HepG2 (cell line): Measurements from ENCODE around the gene CDC6. TPM values are rescaled to one million over a fixed set of nuclear protein-coding genes. Genes with fewer than 3 reads are reported as not detected.

Source experiments
- CREM ChIP-seq, 2 experiments: sonication (generic) in 1 of 2; formaldehyde crosslinking in 1 of 2; IDR thresholded peaks; 2 replicates each; pipeline versions ENCODE4 v1.4.0 to v1.6.1; 2016 to 2020; ENCODE audit warnings: antibody characterized with exemption in 1 of 2, mild to moderate bottlenecking in 1 of 2, missing genetic modification reagents in 1 of 2
- ELF3 ChIP-seq: IDR thresholded peaks from 2 replicates; pipeline ENCODE4 v1.6.1; 2016; ENCODE audit warnings: missing genetic modification reagents, missing compliant biosample characterization
- ETV5 ChIP-seq: IDR thresholded peaks from 2 replicates; pipeline ENCODE4 v1.6.1; 2018; ENCODE audit warnings: missing biosample characterization, missing genetic modification reagents, inconsistent platforms, borderline replicate concordance
- MAF1 ChIP-seq: sonication (generic); formaldehyde crosslinking; IDR thresholded peaks from 2 replicates; pipeline ENCODE4 v1.5.0; 2020; ENCODE audit warnings: missing genetic modification reagents, borderline replicate concordance
- MED8 ChIP-seq: sonication (generic); formaldehyde crosslinking; IDR thresholded peaks from 2 replicates; pipeline ENCODE4 v1.8.1; 2023; ENCODE audit warnings: mild to moderate bottlenecking, missing genetic modification reagents; ENCODE audit not compliant: insufficient replicate concordance
- MEIS2 ChIP-seq: sonication (generic); formaldehyde crosslinking; IDR thresholded peaks from 2 replicates; pipeline ENCODE4 v1.9.0; 2021; ENCODE audit warnings: mild to moderate bottlenecking, missing genetic modification reagents
- NBN ChIP-seq: fragments of 450-650 bp; conservative IDR thresholded peaks from 2 replicates; pipeline ENCODE4 v1.6.1; 2017
- NFE2 ChIP-seq: sonication (generic); formaldehyde crosslinking; IDR thresholded peaks from 2 replicates; pipeline ENCODE4 v1.4.0; 2020; ENCODE audit warnings: missing genetic modification reagents
- NR2C2 ChIP-seq: sonication (generic); formaldehyde crosslinking; IDR thresholded peaks from 2 replicates; pipeline ENCODE4 v1.4.0; 2020; ENCODE audit warnings: missing genetic modification reagents, mild to moderate bottlenecking, moderate library complexity, borderline replicate concordance
- RORA ChIP-seq: sonication (generic); formaldehyde crosslinking; IDR thresholded peaks from 2 replicates; pipeline ENCODE4 v1.5.0; 2020; ENCODE audit warnings: mild to moderate bottlenecking, missing genetic modification reagents, moderate library complexity
- SMC3 ChIP-seq: IDR thresholded peaks from 2 replicates; pipeline ENCODE4 v1.6.1; 2011; ENCODE audit warnings: low read length, improper control_type of control experiment
- ZBTB7A ChIP-seq: sonication (generic); formaldehyde crosslinking; IDR thresholded peaks from 2 replicates; pipeline ENCODE4 v1.8.0; 2022; ENCODE audit warnings: mild to moderate bottlenecking, missing genetic modification reagents
- ZNF124 ChIP-seq: sonication (generic); formaldehyde crosslinking; IDR thresholded peaks from 2 replicates; pipeline ENCODE4 v1.4.0; 2020; ENCODE audit warnings: missing genetic modification reagents
- ZNF496 ChIP-seq: sonication (generic); formaldehyde crosslinking; IDR thresholded peaks from 2 replicates; pipeline ENCODE4 v1.8.1; 2023; ENCODE audit warnings: mild to moderate bottlenecking, moderate library complexity, missing genetic modification reagents; ENCODE audit not compliant: insufficient replicate concordance
- ZNF614 ChIP-seq: IDR thresholded peaks from 2 replicates; pipeline ENCODE4 v1.6.1; 2018; ENCODE audit warnings: missing biosample characterization, missing genetic modification reagents, inconsistent platforms, borderline replicate concordance
- ZNF782 ChIP-seq: sonication (generic); formaldehyde crosslinking; IDR thresholded peaks from 2 replicates; pipeline ENCODE4 v1.4.0; 2020; ENCODE audit warnings: missing genetic modification reagents, mild to moderate bottlenecking, borderline replicate concordance
- polyA plus RNA-seq, 8 experiments: library from polyadenylated mRNA; depleted of rRNA in 3 of 8; stranded (reverse) in 7 of 8; unstranded in 1 of 8; fragments of >200 nt; fragmentation: Illumina TruSeq in 4 of 8; extraction: Trizol in 4 of 8; gene quantifications; 2 replicates each; pipeline versions ENCODE4 v1.2.1 to v1.2.3, GENCODE V29; 2011 to 2016; ENCODE audit warnings: low read depth in 4 of 8, missing spikeins in 1 of 8, mixed read lengths in 1 of 8; ENCODE audit not compliant: insufficient read depth in 1 of 8
- total RNA-seq, 5 experiments: library from RNA; depleted of rRNA; stranded (reverse); fragments of >200 nt; fragmentation: Illumina TruSeq; extraction: Trizol; gene quantifications; 2 replicates each; pipeline ENCODE4 v1.2.3, GENCODE V29; 2016; ENCODE audit warnings: low read depth in 1 of 5
- TF ChIP-seq, protein P1 (sequence below): sonication (generic); formaldehyde crosslinking; IDR thresholded peaks from 2 replicates; pipeline ENCODE4 v1.4.0; 2020; ENCODE audit warnings: missing genetic modification reagents, low read depth, mild to moderate bottlenecking, borderline replicate concordance
- TF ChIP-seq, protein P2 (sequence below): sonication (generic); formaldehyde crosslinking; IDR thresholded peaks from 2 replicates; pipeline ENCODE4 v1.4.0; 2020; ENCODE audit warnings: mild to moderate bottlenecking, missing genetic modification reagents
- TF ChIP-seq, protein P3 (sequence below): sonication (generic); formaldehyde crosslinking; IDR thresholded peaks from 2 replicates; pipeline ENCODE4 v1.5.1; 2020; ENCODE audit warnings: missing genetic modification reagents, mild to moderate bottlenecking, borderline replicate concordance
- TF ChIP-seq, protein P4 (sequence below): sonication (generic); formaldehyde crosslinking; IDR thresholded peaks from 2 replicates; pipeline ENCODE4 v1.5.0; 2020; ENCODE audit warnings: missing genetic modification reagents
- TF ChIP-seq, protein P5 (sequence below): sonication (generic); formaldehyde crosslinking; IDR thresholded peaks from 2 replicates; pipeline ENCODE4 v1.5.0; 2020; ENCODE audit warnings: mild to moderate bottlenecking, missing genetic modification reagents

Gene CDC6
- total and polyA plus RNA-seq, 2 of the 13 experiments (the other 11 are each of a cell fraction or from before 2014, with no cell fraction given) = 17.4 to 114 TPM

DNA sequence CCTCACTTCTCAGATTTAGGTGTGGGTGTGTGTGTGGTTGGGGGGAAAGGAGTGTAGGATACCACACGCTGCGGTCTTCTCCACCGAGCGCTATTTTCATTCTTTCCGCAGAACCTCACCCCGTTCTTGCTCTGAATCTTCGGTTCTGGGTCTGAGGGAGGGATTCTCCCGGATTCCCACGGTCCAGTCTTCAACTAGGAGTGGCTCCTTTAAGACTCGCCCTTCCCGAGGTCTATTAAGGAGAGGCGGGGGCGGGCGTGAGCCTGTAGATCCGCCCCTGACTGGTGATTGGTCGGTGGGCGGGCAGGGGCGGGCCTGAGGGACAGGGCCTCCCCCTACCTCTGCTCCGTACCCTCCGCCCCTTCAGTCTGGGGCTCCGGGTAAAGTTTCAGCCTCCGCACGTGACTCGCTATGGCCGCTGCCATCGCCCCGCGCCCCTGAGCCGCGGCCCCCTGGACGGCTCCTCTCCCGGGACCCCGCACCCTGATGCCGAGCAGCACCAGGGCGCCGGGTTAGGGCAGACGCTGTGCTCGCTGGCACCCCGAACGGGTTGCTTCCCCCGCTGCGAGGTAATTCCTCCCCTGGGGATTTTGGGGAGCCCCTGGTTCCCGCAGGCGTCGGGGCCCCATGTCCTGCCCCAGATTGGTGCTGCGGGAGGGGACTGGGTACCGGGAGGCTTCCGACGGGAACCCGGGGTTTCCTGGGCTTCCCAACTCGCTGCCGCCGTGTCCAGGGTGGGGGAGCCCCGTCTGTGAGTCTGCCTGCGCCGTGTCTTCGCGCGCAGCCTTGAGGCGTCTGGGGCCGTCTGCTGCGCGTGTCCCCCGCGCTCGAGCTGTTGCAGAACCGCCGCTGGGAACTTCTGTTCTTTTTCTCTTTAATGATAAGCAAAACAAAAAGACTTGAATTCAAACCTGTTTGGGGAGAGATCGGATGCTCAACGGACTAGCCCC, 30.5 kb downstream of the CDC6 start (continued):
- TF ChIP-seq, protein P1, sequence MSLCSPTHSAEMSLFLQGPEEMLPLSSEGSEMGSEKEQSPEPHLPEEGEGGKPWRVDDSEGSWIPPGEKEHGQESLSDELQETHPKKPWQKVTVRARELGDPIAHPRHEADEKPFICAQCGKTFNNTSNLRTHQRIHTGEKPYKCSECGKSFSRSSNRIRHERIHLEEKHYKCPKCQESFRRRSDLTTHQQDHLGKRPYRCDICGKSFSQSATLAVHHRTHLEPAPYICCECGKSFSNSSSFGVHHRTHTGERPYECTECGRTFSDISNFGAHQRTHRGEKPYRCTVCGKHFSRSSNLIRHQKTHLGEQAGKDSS = peak; percentile 58; the same call in 1 of the 2 replicates
- no peak; the same call in 1 of the 2 replicates for TF ChIP-seq ZBTB7A (CRISPR knock-in tag)
- TF ChIP-seq ZNF782 (CRISPR knock-in tag) = peak; percentile 89; the same call in 1 of the 2 replicates
- TF ChIP-seq, protein P2, sequence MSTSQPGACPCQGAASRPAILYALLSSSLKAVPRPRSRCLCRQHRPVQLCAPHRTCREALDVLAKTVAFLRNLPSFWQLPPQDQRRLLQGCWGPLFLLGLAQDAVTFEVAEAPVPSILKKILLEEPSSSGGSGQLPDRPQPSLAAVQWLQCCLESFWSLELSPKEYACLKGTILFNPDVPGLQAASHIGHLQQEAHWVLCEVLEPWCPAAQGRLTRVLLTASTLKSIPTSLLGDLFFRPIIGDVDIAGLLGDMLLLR (CRISPR knock-in tag) = peak; percentile 90
- no peak for TF ChIP-seq ZNF496 (CRISPR knock-in tag)
- TF ChIP-seq, protein P3, sequence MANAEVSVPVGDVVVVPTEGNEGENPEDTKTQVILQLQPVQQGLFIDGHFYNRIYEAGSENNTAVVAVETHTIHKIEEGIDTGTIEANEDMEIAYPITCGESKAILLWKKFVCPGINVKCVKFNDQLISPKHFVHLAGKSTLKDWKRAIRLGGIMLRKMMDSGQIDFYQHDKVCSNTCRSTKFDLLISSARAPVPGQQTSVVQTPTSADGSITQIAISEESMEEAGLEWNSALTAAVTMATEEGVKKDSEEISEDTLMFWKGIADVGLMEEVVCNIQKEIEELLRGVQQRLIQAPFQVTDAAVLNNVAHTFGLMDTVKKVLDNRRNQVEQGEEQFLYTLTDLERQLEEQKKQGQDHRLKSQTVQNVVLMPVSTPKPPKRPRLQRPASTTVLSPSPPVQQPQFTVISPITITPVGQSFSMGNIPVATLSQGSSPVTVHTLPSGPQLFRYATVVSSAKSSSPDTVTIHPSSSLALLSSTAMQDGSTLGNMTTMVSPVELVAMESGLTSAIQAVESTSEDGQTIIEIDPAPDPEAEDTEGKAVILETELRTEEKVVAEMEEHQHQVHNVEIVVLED (CRISPR knock-in tag) = no peak
- TF ChIP-seq, protein P4, sequence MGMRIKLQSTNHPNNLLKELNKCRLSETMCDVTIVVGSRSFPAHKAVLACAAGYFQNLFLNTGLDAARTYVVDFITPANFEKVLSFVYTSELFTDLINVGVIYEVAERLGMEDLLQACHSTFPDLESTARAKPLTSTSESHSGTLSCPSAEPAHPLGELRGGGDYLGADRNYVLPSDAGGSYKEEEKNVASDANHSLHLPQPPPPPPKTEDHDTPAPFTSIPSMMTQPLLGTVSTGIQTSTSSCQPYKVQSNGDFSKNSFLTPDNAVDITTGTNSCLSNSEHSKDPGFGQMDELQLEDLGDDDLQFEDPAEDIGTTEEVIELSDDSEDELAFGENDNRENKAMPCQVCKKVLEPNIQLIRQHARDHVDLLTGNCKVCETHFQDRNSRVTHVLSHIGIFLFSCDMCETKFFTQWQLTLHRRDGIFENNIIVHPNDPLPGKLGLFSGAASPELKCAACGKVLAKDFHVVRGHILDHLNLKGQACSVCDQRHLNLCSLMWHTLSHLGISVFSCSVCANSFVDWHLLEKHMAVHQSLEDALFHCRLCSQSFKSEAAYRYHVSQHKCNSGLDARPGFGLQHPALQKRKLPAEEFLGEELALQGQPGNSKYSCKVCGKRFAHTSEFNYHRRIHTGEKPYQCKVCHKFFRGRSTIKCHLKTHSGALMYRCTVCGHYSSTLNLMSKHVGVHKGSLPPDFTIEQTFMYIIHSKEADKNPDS = no peak
- TF ChIP-seq NBN = no peak
- TF ChIP-seq ZNF614 = peak; percentile 81; the same call in 1 of the 2 replicates
- TF ChIP-seq MAF1 (CRISPR knock-in tag) = peak; percentile 44; the same call in 1 of the 2 replicates
- TF ChIP-seq, protein P5, sequence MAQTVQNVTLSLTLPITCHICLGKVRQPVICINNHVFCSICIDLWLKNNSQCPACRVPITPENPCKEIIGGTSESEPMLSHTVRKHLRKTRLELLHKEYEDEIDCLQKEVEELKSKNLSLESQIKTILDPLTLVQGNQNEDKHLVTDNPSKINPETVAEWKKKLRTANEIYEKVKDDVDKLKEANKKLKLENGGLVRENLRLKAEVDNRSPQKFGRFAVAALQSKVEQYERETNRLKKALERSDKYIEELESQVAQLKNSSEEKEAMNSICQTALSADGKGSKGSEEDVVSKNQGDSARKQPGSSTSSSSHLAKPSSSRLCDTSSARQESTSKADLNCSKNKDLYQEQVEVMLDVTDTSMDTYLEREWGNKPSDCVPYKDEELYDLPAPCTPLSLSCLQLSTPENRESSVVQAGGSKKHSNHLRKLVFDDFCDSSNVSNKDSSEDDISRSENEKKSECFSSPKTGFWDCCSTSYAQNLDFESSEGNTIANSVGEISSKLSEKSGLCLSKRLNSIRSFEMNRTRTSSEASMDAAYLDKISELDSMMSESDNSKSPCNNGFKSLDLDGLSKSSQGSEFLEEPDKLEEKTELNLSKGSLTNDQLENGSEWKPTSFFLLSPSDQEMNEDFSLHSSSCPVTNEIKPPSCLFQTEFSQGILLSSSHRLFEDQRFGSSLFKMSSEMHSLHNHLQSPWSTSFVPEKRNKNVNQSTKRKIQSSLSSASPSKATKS = no peak
- TF ChIP-seq NFE2 (CRISPR knock-in tag) = no peak
- TF ChIP-seq ETV5 (CRISPR knock-in tag) = no peak; the same call in 1 of the 2 replicates
- TF ChIP-seq RORA (CRISPR knock-in tag) = no peak
- TF ChIP-seq CREM (IDR thresholded peaks at IDR 0.05) = no peak
- no peak for TF ChIP-seq CREM (CRISPR knock-in tag; IDR thresholded peaks at IDR 0.05)
- TF ChIP-seq ZNF124 (CRISPR knock-in tag) = 0 out of 2 replicates have a peak, but pooled peaks have one; percentile 58
- peak; percentile 67; the same call in 1 of the 2 replicates for TF ChIP-seq ELF3 (CRISPR knock-in tag)
- peak; percentile 42 for TF ChIP-seq MED8 (CRISPR knock-in tag)
- TF ChIP-seq SMC3 = no peak
- TF ChIP-seq NR2C2 (CRISPR knock-in tag) = peak; percentile 57; the same call in 1 of the 2 replicates
- TF ChIP-seq MEIS2 (CRISPR knock-in tag) = no peak
